Measurements from ENCODE around the gene CST7. TPM values are rescaled to one million over a fixed set of nuclear protein-coding genes. Genes with fewer than 3 reads are reported as not detected.

CST7 gene
- total RNA-seq, 1 donor, result not detected

DNA sequence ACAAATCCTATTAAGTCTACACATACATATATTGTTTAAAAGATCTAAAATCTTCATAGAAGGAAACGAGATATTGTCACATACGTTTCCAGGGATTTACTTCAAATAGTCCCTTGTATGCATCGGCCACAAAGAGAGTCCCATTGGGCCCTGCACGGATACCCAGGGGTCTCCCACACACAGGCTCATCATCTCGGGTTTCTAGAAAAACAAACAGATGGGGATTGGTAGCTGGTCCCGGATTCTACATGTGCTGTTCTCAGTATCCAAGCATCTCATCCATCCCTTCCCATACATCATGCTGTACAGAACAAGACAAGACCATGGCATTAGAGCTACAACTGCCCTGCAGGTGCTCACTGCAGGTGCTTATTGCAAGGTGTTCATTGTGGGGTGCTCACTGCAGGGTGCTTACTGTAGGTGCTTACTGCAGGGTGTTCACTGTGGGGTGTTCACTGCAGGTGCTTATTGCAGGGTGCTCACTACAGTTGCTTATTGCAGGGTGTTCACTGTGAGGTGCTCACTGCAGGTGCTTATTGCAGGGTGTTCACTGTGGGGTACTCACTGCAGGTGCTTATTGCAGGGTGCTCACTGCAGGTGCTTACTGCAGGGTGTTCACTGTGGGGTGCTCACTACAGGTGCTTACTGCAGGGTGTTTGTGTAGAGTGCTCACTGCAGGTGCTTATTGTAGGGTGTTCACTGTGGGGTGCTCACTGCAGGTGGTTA is 22.5 kb downstream of the CST7 start:
- TF ChIP-seq, protein P1, sequence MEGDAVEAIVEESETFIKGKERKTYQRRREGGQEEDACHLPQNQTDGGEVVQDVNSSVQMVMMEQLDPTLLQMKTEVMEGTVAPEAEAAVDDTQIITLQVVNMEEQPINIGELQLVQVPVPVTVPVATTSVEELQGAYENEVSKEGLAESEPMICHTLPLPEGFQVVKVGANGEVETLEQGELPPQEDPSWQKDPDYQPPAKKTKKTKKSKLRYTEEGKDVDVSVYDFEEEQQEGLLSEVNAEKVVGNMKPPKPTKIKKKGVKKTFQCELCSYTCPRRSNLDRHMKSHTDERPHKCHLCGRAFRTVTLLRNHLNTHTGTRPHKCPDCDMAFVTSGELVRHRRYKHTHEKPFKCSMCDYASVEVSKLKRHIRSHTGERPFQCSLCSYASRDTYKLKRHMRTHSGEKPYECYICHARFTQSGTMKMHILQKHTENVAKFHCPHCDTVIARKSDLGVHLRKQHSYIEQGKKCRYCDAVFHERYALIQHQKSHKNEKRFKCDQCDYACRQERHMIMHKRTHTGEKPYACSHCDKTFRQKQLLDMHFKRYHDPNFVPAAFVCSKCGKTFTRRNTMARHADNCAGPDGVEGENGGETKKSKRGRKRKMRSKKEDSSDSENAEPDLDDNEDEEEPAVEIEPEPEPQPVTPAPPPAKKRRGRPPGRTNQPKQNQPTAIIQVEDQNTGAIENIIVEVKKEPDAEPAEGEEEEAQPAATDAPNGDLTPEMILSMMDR (IDR thresholded peaks at IDR 0.05; ENCODE audit: insufficient read depth, low read length), result no peak
- no peak for DNase-seq (ENCODE audit: low read depth)
- H3K4me3 ChIP-seq (ENCODE audit: low read depth, low read length), result no peak overlapping the region

DNA sequence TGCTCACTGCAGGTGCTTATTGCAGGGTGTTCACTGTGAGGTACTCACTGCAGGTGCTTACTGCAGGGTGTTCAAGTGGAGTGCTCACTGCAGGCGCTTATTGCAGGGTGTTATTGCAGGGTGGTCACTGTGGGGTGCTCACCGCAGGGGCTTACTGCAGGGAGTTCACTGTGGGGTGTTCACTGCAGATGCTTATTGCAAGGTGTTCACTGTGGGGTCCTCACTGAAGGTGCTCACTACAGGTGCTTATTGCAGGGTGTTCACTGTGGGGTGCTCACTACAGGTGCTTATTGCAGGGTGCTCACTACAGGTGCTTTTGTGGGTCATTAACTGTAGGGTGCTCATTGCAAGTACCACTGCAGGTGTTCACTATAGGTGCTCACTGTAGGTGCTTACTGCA is 23.3 kb downstream of the CST7 start:
- H3K4me3 ChIP-seq (ENCODE audit: low read depth, low read length), result no peak overlapping the region
- TF ChIP-seq, protein P1 (IDR thresholded peaks at IDR 0.05; ENCODE audit: insufficient read depth, low read length), result no peak
- no peak for DNase-seq (ENCODE audit: low read depth)

DNA sequence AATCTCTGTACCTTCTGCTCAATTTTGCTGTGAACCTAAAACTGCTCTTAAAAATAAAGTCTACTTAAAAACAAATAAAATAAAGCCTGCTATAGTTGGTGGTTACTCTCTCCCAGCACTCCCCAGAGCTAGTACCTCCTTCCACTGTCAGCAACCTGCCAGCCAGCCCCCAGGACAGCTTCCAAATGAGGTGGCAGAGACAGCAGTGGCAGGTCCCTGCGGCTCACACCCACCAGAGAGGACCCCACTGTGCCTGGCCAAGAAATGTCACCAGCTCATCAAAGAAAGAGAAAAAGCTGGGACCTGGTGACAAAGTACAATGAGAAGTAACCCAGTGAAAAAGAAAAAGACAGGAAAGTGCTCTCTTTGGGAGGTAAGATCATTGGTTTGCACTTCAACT is 28.3 kb downstream of the CST7 start:
- TF ChIP-seq, protein P1 (IDR thresholded peaks at IDR 0.05; ENCODE audit: insufficient read depth, low read length), result no peak
- no peak for DNase-seq (ENCODE audit: low read depth)

DNA sequence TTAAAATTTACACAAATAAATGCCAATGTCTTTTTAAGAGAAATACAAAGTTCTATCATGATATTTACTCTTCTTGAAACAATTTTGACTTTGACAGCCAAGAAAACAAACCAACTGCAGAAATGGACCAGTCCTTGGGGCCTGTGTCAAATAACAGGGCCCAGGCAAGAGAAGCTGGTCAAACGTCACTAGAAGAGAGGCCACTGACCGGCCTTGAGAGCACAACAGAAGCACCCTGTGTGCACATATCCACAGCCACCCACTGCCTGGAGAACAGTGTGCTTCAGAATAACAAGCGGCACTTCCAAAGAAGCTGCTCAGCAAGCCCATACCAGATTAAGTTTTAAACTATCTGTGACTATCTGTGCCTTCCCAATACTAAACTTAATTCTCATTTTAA is 28.7 kb downstream of the CST7 start:
- DNase-seq (ENCODE audit: low read depth), result no peak
- no peak overlapping the region for H3K4me3 ChIP-seq (ENCODE audit: low read depth, low read length)
- TF ChIP-seq, protein P1 (IDR thresholded peaks at IDR 0.05; ENCODE audit: insufficient read depth, low read length), result no peak

More for the DNA sequence above, 28.3 kb downstream of the CST7 start:
- no peak overlapping the region for H3K4me3 ChIP-seq (ENCODE audit: low read depth, low read length)

DNA sequence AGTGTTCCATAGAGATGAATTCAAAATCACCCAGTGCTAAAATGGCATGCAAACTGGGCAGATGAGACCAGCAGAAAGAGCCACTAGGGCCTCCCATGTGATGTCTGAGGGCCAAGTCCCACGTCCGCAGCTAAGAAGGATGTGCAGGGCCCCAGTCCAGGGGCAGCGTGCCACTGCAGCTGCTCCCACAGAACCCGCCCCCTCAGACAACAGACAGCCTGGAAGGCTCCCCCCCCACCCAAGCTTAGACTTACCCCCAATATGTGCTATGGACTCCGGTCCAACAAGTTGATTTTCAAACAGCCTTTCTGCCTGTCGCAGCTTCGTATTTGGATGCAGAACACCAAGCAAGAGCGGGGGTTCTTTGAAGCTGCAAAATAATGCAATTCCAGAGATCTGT is 29.4 kb downstream of the CST7 start:
- no peak overlapping the region for H3K4me3 ChIP-seq (ENCODE audit: low read depth, low read length)
- DNase-seq (ENCODE audit: low read depth), result no peak
- TF ChIP-seq, protein P1 (IDR thresholded peaks at IDR 0.05; ENCODE audit: insufficient read depth, low read length), result no peak

DNA sequence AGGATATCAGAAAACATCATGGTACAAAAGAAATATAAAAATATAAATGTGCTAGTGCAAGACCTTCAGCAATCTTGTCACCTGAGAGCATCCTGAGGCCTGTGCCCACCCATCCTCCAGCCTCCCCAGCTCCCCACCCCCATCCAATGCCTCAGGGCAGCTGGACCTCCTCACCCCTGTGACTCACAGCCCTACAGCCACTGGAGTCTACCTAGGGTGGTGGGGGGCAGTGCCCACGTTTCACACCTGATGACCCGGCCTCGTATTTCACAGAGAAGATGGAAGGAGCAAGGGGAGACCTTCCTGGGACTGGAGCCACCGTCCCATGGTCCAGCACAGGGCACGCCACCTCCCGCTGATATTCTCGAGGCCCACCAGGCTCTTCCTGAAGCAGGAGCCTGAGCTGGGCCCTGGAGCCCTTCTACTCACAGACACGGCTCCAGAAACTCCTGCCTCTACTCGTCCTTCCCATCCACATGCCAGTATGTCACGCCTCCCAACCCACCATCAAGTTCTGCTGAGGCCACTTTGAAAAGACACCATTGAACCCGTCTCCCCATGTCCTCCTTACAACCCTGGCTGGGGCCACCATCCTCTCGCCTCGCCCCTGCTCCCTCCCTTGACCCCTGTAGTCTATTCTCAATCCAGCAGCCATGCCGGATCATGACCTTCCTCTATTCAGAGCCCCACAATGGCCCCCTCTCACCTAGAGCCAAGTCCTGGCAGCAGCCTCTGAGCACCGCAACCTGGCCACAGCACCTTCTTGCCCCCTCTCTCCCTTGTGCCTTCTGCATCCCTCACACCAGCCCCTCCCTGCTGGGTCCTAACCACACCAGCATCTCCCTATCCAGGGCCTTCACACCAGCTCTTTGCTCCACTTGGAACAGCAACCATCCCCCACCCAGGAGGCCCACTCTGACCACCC is 30.2 kb downstream of the CST7 start:
- no peak for DNase-seq (ENCODE audit: low read depth)
- H3K4me3 ChIP-seq (ENCODE audit: low read depth, low read length), result no peak overlapping the region
- TF ChIP-seq, protein P1 (IDR thresholded peaks at IDR 0.05; ENCODE audit: insufficient read depth, low read length), result no peak

Data from fibroblast of the aortic adventitia (primary cell).